Stimulated activated CD4-positive, alpha-beta T cell treated with anti-CD3 and anti-CD28 coated beads, Interleukin-1b, Interleukin-23, amount 100 ng/mL, for 1 hour (primary cell): ENCODE data around the gene MED20.
A peak's percentile ranks its signal among the peaks of the same experiment; 100 is the strongest.

Experiments used
- DNase-seq, 2 donors: peaks; one replicate each; pipeline ENCODE4 v3.0.0-alpha.2; 2020; ENCODE audit warnings: low read depth in 2 of 2

The MED20 gene

GRCh38 chr6:41941280-41942066, 20.5 kb upstream of the MED20 start, which contains the start of gene CCND3:
Gene CCND3, minus strand, starts transcription at chr6:41941808. Its CDS starts 159 bp downstream, at chr6:41941649.
- peak; percentile 52 to 78 for DNase-seq

DNA sequence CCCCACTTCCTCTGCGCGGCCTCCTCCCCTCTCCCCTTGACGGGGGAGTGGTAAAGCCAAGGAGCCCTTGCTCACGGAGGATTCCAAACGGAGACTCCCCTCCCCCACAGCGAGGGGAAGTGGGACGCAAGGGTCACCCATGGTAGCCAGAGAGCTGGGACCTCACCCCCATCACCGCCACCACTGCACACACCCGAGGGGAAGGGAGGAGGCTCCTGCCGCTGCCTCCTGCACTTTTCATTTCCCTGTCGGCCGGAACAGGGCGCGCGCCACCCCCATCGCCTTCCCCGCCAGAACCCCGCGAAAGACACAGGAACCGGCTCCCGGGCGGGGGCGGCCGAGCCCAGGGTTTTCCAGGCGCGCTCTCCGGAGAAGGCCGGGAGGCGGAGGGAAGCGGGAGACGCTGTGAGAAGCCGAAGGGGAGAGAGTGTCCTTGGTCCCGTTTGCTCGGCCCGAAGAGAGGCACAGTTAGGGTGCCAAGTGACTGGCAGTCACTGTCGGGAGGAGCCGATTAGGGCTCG, 19.9 kb upstream of the MED20 start:
- DNase-seq = no peak

- no peak for DNase-seq
Measured at GRCh38 chr6:41939848-41940758, 19.2 kb upstream of the MED20 start.

- DNase-seq = no peak
Measured at GRCh38 chr6:41939176-41939847, 18.4 kb upstream of the MED20 start.

GRCh38 chr6:41938590-41939175, 17.7 kb upstream of the MED20 start:
- no peak for DNase-seq

GRCh38 chr6:41937861-41938574, 17.1 kb upstream of the MED20 start:
- DNase-seq = no peak

DNA sequence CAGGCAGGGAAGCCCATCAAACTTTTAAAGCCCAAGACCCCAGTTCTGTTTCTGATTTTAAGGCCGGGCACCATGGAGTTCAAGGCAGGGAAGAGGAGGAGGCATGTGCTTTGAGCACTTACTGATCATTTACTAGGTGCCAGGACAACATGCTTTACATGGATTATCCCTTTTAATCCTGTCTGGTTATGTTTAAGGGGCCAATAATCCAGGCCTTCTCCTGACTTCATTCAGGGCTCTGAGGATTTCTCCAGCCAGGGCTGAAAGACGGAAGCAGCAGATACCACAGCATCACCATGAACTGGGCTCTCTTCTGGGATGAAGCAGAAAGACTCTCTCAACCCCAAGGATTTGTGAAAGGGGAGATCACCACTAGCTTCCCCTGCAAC, 16.5 kb upstream of the MED20 start:
- DNase-seq = no peak

- DNase-seq = peak in 1 of 2 donors; percentile 31
Measured at GRCh38 chr6:41936073-41936837, 15.3 kb upstream of the MED20 start.

DNA sequence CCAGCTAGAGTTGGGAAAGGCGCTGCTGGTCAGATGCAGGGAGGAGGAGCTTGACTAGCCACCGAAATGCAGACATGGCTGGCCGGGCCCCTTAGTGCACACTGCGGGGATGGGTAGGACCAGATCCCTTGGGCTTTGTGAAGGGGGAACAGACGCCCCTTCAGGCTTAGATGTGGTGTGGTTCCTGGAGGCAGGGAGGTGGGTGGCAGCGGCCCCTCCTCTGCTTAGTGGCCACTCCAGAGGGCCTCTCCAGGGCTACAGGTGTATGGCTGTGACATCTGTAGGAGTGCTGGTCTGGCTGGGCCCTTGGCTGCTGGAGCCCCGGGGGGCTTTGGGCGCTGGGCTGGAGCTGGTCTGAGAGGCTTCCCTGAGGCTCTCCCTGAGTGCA, 14.7 kb upstream of the MED20 start:
- DNase-seq = no peak

DNA sequence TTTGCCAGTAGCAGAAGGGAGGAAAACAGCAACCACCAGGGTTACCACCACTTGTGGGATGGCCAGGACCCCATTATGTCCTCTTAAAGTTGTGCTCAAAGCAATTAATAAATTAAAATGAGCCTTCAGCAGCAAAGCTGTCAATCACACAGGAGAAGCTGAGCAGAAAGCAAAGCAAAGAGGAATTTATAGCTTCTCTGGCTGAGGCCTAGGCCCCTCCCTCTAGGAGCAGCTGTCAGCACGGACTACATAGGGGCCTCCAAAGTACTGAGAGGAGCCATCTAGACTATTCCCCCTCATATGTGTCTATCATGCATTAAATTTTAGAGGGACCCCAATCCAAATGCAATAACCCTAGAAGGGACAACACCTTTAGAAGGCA, 14.2 kb upstream of the MED20 start:
- DNase-seq = no peak

DNA sequence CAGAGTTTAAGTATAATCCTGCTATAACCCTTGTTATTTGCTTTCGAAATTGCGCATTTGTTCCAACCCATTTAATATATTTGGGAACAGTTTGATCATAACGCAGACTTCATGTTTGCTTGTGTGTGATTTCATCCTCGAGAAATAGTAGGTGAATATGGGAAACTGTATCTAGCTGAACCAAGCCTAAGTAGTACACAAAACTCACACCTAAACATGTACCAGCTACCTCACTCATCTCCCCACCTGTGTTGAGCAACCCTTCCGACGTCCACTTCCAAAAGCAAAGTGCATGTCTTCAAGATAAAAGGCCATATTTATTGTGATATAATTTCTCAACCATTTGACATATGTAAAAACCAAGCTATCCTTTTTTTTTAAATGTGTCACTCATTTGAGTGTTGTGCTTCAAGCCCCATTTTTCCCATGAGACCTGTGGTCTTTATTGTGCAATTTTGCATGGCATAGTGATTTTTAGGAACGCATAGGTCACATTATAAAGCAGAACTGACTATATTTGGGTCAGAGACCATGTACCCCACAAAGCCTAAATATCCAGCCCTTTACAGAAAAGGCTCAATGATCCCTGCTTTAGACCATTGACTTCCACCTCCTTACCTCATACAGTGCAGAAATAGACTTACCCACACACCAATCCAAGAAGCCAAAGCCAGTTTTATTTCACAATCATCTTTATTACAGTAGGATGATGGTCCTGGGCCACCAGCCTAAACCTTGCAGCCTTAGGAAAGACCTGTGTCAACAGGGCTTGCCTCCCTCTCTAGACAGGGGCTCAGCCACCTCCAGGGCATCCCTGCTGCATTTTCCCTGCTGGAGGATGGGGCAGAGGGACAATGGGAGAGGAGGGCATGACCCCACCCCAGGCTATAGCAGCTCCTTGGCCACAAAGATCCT, 13.6 kb upstream of the MED20 start:
- DNase-seq = no peak

DNA sequence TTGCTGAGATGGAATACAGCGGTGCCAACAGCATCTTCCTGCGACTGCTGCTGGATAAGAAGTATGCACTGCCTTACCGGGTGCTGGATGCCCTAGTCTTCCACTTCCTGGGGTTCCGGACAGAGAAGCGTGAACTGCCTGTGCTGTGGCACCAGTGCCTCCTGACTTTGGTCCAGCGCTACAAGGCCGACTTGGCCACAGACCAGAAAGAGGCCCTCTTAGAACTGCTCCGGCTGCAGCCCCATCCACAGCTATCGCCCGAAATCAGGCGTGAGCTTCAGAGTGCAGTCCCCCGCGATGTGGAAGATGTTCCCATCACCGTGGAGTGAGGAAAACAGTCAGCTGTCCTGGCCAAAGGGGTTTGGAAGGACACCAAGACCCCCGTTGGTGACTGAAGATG, 11.4 kb upstream of the MED20 start:
- no peak for DNase-seq

GRCh38 chr6:41931792-41932191, 10.9 kb upstream of the MED20 start:
- DNase-seq = no peak

GRCh38 chr6:41929924-41930323, 9.0 kb upstream of the MED20 start:
- DNase-seq = no peak

DNA sequence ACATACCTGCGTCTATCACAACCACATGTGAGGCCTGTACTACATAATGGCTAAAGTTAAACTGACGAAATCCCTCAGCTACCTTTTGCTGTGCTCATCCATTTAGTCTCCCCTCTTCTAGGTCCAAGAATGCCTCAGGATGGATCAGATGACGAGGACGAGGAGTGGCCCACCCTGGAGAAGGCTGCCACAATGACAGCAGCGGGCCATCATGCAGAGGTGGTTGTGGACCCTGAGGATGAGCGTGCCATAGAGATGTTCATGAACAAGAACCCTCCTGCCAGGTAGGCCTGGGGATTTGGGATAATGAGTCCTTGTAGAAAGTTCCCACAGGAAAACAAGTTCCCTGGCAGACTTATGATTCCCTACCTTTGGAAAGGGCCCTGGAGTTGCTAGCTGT, 6.3 kb upstream of the MED20 start:
- no peak for DNase-seq

- DNase-seq = no peak
Measured at GRCh38 chr6:41922154-41922553, 1.2 kb upstream of the MED20 start.

DNA sequence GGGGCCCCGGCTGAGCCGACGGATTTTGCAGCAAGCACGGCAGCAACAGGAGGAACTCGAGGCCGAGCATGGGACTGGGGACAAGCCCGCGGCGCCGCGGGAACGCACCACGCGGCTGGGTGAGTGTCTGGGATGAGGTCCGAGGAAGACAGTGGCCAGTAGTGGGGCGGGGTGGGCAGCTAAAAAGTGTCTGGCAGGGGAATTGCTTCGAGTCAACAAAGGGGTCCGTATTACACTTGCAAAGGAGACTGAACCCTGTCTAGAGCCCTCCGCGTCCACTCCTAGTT, 716 bp upstream of the MED20 start:
- DNase-seq = no peak

GRCh38 chr6:41917528-41917927, 3.4 kb downstream of the MED20 start:
- DNase-seq = no peak

DNA sequence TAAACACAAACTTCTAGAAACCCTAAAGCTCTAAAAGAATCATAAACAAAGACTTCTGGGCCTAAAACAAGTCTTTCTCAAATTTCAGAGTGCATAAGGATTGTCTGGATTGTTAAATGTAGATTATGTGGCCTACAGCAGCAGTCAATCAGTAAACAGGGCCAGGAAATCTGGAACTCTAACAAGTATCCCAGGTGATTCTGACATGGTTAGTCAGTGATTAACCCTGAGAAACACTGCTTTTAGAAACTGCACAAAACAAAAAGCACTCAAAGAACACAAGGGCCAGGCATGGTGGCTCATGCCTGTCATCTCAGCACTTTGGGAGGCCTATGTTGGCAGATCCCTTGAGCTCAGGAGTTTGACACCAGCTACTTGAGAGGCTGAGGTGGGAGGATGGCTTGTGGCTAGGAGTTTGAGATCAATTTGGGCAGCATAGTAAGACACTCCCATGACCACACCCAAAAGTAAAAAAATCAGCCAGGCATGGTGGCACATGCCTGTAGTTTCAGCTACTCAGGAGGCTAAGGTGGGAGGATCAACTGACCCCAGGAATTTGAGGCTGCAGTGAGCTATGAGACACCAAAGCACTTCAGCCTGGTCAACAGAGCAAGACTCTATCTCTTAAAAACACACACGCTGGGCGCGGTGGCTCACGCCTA, 5.9 kb downstream of the MED20 start:
- no peak for DNase-seq
